Kidney epithelial cell (primary cell): ENCODE measurements around the gene OR13C4. TPM values are rescaled to one million over a fixed set of nuclear protein-coding genes. Genes with fewer than 3 reads are reported as not detected.

Experiments
- DNase-seq: peaks from one replicate; pipeline ENCODE4 v3.0.0-alpha.2; 2010; ENCODE audit warnings: low read depth
- H3K27me3 ChIP-seq: 2 replicates; pipeline ENCODE4 v1.6.0; 2011; ENCODE audit warnings: low read length; ENCODE audit not compliant: control insufficient read depth, insufficient read depth
- H3K36me3 ChIP-seq: 2 replicates; pipeline ENCODE4 v1.5.1; 2011; ENCODE audit warnings: low read length; ENCODE audit not compliant: control insufficient read depth, insufficient read depth
- H3K4me3 ChIP-seq: 2 replicates; pipeline ENCODE4 v1.5.1; 2011; ENCODE audit warnings: low read depth, mild to moderate bottlenecking, control low read depth, low read length
- CTCF ChIP-seq: IDR thresholded peaks from 2 replicates; pipeline ENCODE4 v1.5.1; 2011; ENCODE audit warnings: mild to moderate bottlenecking, moderate library complexity, low read length, control low read depth, inconsistent platforms; ENCODE audit not compliant: insufficient read depth, poor library complexity, severe bottlenecking
- total RNA-seq: library from RNA; depleted of rRNA; stranded (reverse); fragments of >200 nt; gene quantifications from 2 replicates; pipeline ENCODE4 v1.2.3, GENCODE V29; 2015

OR13C4 gene
- not detected in 2 replicates for total RNA-seq

GRCh38 chr9:104527109-104527508 is at the start of gene OR13C4:
Gene OR13C4, minus strand, starts transcription at chr9:104527209. Its CDS starts 0 bp downstream, at chr9:104527209.
- Histone ChIP-seq H3K27me3 (no peaks in the 10 kb centered on the region), H3K4me3 (no peak within 1 kb of the TSS), H3K36me3 (no peaks in the 10 kb centered on the region)
- DNase-seq: no peak
- no peak for TF ChIP-seq CTCF

DNA sequence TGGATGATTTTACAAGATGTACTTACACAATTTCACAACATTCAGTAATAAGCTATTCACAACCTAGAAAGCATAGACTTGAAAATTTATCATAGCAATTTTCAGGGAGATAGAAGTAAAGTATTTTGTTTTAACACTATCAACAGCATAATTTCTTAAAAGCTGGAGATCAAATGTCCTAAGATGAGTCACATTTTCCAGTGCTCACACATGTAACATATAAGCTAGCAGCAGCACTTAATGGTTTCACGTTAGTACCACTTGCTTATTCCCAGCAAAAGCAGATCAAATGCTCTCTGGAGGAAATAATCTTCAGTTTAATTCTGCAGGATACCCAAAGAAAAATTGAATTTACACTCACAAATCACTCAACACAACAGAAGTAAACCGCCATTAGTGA is 48.4 kb upstream of the OR13C4 start:
- no peak for TF ChIP-seq CTCF
- Histone ChIP-seq H3K36me3 (no peaks in the 10 kb centered on the region), H3K27me3 (no peaks in the 10 kb centered on the region), H3K4me3 (no peak overlapping the region)
- no peak for DNase-seq

GRCh38 chr9:104572612-104573011 is 45.6 kb upstream of the OR13C4 start:
- no peak for TF ChIP-seq CTCF
- DNase-seq: no peak
- no peak overlapping the region for H3K4me3 ChIP-seq
- H3K27me3 ChIP-seq: no peaks in the 10 kb centered on the region
- no peaks in the 10 kb centered on the region for H3K36me3 ChIP-seq

DNA sequence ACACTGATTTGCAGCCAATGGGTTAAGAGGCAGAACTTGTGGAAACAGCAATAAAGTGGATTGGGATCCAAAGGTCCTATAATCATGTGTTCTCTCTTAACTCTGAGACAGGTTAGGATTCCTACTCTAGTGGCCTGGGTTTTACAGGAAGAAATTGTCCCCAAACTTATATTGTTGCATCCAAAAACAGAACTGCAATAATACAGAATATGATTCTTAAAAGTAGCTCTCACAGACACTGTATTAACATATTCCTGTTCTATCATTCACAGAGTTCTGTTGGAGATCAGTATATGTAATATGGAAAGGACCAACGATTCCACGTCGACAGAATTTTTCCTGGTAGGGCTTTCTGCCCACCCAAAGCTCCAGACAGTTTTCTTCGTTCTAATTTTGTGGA is 41.9 kb upstream of the OR13C4 start, which contains the start of gene OR13C8:
OR13C8 (plus strand) TSS at position 301 of the 400 bp plus-strand sequence; CDS start at position 301, 0 bp downstream.
- H3K4me3 ChIP-seq: no peak within 1 kb of the TSS
- no peak for DNase-seq
- H3K27me3 ChIP-seq: no peaks in the 10 kb centered on the region
- no peaks in the 10 kb centered on the region for H3K36me3 ChIP-seq
- TF ChIP-seq CTCF: no peak

DNA sequence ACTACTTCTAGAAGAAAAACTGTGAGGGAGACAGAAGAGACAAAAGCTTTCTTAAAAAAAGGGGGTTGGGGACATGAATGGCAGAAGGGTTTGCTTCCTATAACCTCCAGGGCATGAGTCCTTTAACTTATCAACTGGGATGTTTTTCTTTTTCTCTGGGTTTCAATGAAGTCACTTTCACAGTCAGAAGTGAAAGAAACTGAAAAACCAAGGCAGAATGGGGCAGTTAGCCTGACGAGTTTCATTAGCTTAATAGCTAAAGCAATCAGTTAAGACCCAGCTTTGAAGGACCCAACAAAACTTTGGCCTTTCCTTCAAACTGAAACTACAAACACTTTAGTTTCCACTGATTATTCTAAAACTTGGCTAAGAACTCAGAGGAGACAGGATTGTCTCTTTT is 37.3 kb upstream of the OR13C4 start:
- TF ChIP-seq CTCF: no peak
- DNase-seq: no peak
- Histone ChIP-seq H3K4me3 (no peak overlapping the region), H3K27me3 (no peaks in the 10 kb centered on the region), H3K36me3 (no peaks in the 10 kb centered on the region)
